Smooth muscle cell (in vitro differentiated cells): ENCODE results near the gene GBP5. TPM values are rescaled to one million over a fixed set of nuclear protein-coding genes. Genes with fewer than 3 reads are reported as not detected.

ENCODE experiments used
- DNase-seq: peaks from one replicate; lab custom pipeline; 2025; ENCODE audit not compliant: unreplicated experiment; lab: John Stamatoyannopoulos, UW
- H2AFZ ChIP-seq: fragments of 200-600 bp; sonication (generic); 2 replicates; pipeline ENCODE4 v1.6.0; 2016; ENCODE audit warnings: antibody characterized with exemption, low read depth, mild to moderate bottlenecking
- H3F3A ChIP-seq: fragments of 200-600 bp; sonication (generic); 2 replicates; pipeline ENCODE4 v1.6.0; 2017; ENCODE audit warnings: antibody characterized with exemption, low read depth
- H3K27ac ChIP-seq: fragments of 200-600 bp; sonication (generic); 2 replicates; pipeline ENCODE4 v1.5.1; 2016; ENCODE audit warnings: low read depth, mild to moderate bottlenecking
- H3K27me3 ChIP-seq: fragments of 200-600 bp; sonication (generic); 2 replicates; pipeline ENCODE4 v1.6.1; 2016; ENCODE audit warnings: low read depth, mild to moderate bottlenecking
- H3K36me3 ChIP-seq: fragments of 200-600 bp; sonication (generic); 2 replicates; pipeline ENCODE4 v1.5.1; 2016; ENCODE audit warnings: low read depth
- H3K4me1 ChIP-seq: fragments of 200-600 bp; sonication (generic); 2 replicates; pipeline ENCODE4 v1.5.1; 2016; ENCODE audit warnings: low read depth
- H3K4me2 ChIP-seq: fragments of 200-600 bp; sonication (generic); 2 replicates; pipeline ENCODE4 v1.6.0; 2016; ENCODE audit warnings: mild to moderate bottlenecking
- H3K4me3 ChIP-seq: fragments of 200-600 bp; sonication (generic); 2 replicates; pipeline ENCODE4 v1.5.1; 2016; ENCODE audit warnings: mild to moderate bottlenecking
- H3K79me2 ChIP-seq: fragments of 200-600 bp; sonication (generic); 2 replicates; pipeline ENCODE4 v1.6.0; 2016; ENCODE audit warnings: low read depth, mild to moderate bottlenecking
- H3K9ac ChIP-seq: fragments of 200-600 bp; sonication (generic); 2 replicates; pipeline ENCODE4 v1.6.0; 2016; ENCODE audit warnings: low read depth
- H3K9me3 ChIP-seq: fragments of 200-600 bp; sonication (generic); replicated peaks from 2 replicates; pipeline ENCODE4 v1.5.1; 2016; ENCODE audit warnings: low read depth
- H4K20me1 ChIP-seq: fragments of 200-600 bp; sonication (generic); 2 replicates; pipeline ENCODE4 v1.6.0; 2016; ENCODE audit warnings: low read depth
- WGBS: methylation state at CpG from one replicate; pipeline ENCODE4 v1.1.7; 2016; ENCODE audit warnings: low lambda C conversion rate; 5-methylcytosine and 5-hydroxymethylcytosine counted together
- polyA plus RNA-seq: library from polyadenylated mRNA; unstranded; fragments of >200 nt; fragmentation: Nextera tagmentation; extraction: Ambion mirVana; gene quantifications from 2 replicates; pipeline ENCODE4 v1.2.1, GENCODE V29; 2016
- total RNA-seq: library from RNA; depleted of rRNA; stranded (reverse); fragments of >200 nt; gene quantifications from 2 replicates; pipeline ENCODE4 v1.2.3, GENCODE V29; 2014
- TF ChIP-seq, protein P1 (sequence below): fragments of 200-600 bp; sonication (generic); IDR thresholded peaks from 2 replicates; pipeline ENCODE4 v1.5.1; 2017; ENCODE audit warnings: borderline replicate concordance, mild to moderate bottlenecking, antibody characterized with exemption; ENCODE audit not compliant: insufficient read depth, poor library complexity, severe bottlenecking

The GBP5 gene
- total and polyA plus RNA-seq, 2 experiments from 2014 or later = not detected

- H3K9me3 ChIP-seq = no peaks in the 10 kb centered on the region
- no peaks in the 10 kb centered on the region for H3K4me1 ChIP-seq
- H3K27me3 ChIP-seq = no peaks in the 10 kb centered on the region
- no peak overlapping the region for H3K9ac ChIP-seq
- H3F3A ChIP-seq = no peaks in the 10 kb centered on the region
- no peak overlapping the region for H3K4me2 ChIP-seq
- TF ChIP-seq, protein P1, sequence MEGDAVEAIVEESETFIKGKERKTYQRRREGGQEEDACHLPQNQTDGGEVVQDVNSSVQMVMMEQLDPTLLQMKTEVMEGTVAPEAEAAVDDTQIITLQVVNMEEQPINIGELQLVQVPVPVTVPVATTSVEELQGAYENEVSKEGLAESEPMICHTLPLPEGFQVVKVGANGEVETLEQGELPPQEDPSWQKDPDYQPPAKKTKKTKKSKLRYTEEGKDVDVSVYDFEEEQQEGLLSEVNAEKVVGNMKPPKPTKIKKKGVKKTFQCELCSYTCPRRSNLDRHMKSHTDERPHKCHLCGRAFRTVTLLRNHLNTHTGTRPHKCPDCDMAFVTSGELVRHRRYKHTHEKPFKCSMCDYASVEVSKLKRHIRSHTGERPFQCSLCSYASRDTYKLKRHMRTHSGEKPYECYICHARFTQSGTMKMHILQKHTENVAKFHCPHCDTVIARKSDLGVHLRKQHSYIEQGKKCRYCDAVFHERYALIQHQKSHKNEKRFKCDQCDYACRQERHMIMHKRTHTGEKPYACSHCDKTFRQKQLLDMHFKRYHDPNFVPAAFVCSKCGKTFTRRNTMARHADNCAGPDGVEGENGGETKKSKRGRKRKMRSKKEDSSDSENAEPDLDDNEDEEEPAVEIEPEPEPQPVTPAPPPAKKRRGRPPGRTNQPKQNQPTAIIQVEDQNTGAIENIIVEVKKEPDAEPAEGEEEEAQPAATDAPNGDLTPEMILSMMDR = no peak
- no peak overlapping the region for H2AFZ ChIP-seq
- no peaks in the 10 kb centered on the region for H3K36me3 ChIP-seq
- 90% methylated on average over 2 of the region's 2 CpGs for WGBS
- H3K4me3 ChIP-seq = no peak overlapping the region
- DNase-seq = no peak
- no peak overlapping the region for H3K27ac ChIP-seq
- H3K79me2 ChIP-seq = no peaks in the 10 kb centered on the region
- H4K20me1 ChIP-seq = no peaks in the 10 kb centered on the region
These were observed 1.8 kb upstream of the GBP5 start for GRCh38 chr1:89274411-89274857.

DNA sequence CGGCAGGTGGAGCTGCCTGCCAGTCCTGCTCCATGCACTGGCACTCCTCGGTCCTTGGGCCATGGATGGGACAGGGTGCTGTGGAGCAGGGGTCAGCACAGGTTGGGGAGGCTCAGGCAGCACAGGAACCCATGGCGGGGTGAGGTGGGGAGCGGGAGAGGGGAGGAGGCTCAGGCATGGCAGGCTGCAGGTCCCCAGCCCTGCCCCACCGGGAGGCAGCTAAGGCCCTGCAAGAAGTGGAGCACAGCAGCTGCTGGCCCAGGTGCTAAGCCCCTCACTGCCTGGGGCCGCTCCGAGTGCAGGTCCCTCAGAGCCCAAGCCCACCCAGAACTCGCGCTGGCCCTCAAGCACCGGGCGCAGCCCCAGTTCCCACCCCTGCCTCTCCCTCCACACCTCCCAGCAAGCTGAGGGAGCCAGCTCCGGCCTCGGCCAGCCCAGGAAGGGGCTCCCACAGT, 691 bp upstream of the GBP5 start:
- Histone ChIP-seq H2AFZ (no peak overlapping the region), H3K27me3 (no peaks in the 10 kb centered on the region), H3K4me2 (no peak overlapping the region), H3K9me3 (no peaks in the 10 kb centered on the region), H3K9ac (no peak overlapping the region), H3K27ac (no peak overlapping the region), H3F3A (no peaks in the 10 kb centered on the region), H3K79me2 (no peaks in the 10 kb centered on the region), H3K36me3 (no peaks in the 10 kb centered on the region), H4K20me1 (no peaks in the 10 kb centered on the region), H3K4me1 (no peaks in the 10 kb centered on the region), H3K4me3 (no peak overlapping the region)
- DNase-seq = no peak
- 98% methylated on average over 11 of the region's 13 CpGs for WGBS
- TF ChIP-seq, protein P1 = no peak

DNA sequence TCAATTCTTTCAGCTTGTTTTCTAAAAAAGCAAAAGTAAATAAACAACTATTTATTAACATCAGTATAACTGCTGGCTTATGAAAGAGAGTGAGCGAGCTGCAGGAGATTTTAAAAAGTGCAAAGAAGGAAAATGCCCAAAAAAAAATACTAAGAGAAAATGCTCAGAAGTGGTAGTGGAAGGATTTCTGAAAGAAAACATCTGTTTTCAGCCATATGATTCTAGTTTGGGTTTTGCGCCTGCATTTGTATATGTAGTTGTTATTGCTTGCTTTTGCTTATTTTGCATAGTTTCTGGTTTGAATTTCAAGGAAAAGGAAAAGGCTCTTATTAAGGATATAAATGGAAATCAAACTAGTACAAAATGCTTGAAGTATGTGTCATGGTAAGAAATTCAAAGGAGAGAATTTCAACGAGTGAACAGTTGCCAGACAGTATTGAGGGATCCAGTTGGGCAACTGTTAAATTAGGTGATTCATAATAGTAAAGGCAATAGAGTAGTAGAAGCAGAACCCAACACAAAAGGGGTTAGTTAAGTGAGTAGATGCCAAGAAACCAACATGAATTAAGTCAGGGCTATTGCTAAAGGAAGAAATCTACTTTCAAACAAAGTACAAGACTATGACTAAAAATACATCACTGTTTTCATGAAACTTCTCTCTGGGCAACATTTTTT, 1.2 kb downstream of the GBP5 start:
- Histone ChIP-seq H3K9me3 (no peaks in the 10 kb centered on the region), H3K27me3 (no peaks in the 10 kb centered on the region), H3K9ac (no peak overlapping the region), H4K20me1 (no peaks in the 10 kb centered on the region), H3K36me3 (no peaks in the 10 kb centered on the region), H2AFZ (no peak overlapping the region), H3F3A (no peaks in the 10 kb centered on the region), H3K4me3 (no peak overlapping the region), H3K79me2 (no peaks in the 10 kb centered on the region), H3K4me1 (no peaks in the 10 kb centered on the region), H3K4me2 (no peak overlapping the region), H3K27ac (no peak overlapping the region)
- DNase-seq = no peak
- TF ChIP-seq, protein P1 = no peak
- 64% methylated on average over 3 of the region's 3 CpGs for WGBS

DNA sequence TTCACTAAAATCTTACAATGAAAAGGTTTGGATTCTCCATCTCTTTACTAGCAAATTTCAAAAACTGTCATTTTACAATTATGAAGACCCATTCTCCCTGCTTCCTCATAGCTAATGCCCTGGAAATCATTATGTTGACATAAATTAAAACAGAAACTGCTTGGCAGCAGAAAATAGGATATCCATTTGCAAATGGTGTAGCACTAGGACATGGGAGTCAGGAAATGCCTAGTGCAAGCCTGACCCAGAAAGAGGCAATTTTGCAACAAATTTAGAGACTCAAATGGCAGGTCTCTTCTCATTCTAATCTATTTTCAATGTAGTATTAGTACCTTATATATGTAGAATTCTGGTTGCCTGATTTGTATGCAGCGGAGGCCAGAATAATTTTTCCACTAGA, 2.2 kb downstream of the GBP5 start:
- Histone ChIP-seq H3K9me3 (no peaks in the 10 kb centered on the region), H3K9ac (no peak overlapping the region), H3K4me2 (no peak overlapping the region), H2AFZ (no peak overlapping the region), H3K79me2 (no peaks in the 10 kb centered on the region), H3K36me3 (no peaks in the 10 kb centered on the region), H3K27ac (no peak overlapping the region), H3K4me3 (no peak overlapping the region), H3K4me1 (no peaks in the 10 kb centered on the region), H4K20me1 (no peaks in the 10 kb centered on the region), H3F3A (no peaks in the 10 kb centered on the region), H3K27me3 (no peaks in the 10 kb centered on the region)
- 93% methylated on average over 1 of the region's 1 CpG for WGBS
- TF ChIP-seq, protein P1 = no peak
- DNase-seq = no peak
